ENCODE measurements around the gene TAAR5.

DNA sequence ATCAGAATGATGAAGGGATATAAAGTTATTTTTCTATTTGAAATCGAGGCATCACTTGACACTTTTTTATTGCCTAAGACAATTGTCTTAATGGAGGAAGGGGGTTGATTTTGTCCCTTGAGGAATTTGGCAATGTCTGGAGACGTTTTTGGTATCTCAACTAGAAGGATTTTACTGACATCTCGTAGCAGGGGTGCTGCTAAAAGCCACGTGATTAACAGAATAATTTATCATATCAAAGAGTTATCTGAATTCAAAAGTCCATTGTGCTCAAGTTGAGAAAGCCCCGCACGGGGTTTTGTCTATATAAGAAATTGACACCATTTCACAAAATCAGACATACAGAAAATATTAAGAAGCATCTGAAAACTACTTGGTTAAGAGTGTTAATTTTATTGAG is 20.9 kb downstream of the TAAR5 start:
- TF ChIP-seq EZH2 (IDR thresholded peaks at IDR 0.05), result no peak
- TF ChIP-seq POLR2AphosphoS5 (IDR thresholded peaks at IDR 0.05; ENCODE audit: borderline replicate concordance, low read depth, low read length), result no peak

Data from SK-N-MC (cell line).